ENCODE data around the gene ACVR1B. TPM values are rescaled to one million over a fixed set of nuclear protein-coding genes. Genes with fewer than 3 reads are reported as not detected.

ACVR1B gene
- total RNA-seq, 2 experiments from 2014 or later, result 7.5 to 8.6 TPM

DNA sequence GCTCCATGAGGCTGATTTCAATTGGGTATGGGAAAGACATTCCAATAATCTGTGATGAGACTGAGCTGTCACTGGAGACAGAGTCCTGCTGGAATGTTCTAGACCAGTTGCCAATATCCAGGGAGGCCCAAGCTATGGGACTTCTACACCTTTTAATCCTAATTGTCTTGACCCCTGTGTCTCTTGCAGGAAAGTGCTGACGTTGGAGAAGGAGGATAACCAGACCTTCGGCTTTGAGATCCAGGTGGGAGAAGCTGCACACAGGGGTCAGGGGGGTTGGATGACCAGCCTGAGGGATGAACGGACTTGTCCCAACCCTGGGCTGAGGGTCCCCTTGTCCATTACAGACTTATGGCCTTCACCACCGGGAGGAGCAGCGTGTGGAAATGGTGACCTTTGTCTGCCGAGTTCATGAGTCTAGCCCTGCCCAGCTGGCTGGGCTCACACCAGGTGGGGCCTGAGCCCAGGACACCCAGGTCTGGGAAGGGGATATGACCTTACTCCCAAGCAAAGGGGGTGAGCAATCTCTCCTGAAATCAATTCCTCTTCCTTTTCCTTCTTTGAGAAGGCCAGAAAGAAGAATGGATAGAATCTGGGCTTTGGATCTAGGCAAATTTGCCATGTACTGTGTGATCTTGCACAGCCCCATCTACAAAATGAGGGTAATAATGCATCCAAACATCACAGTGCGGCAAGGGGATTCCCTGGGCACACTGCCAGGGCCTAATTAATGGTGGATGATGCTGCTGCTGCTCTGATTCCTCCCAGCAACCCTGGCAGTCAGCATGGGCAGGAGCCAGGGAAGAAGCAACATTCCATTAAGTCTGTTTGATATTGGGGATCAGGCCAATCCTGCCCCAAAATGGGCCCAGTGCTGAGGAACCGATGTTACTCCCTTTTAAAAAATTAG lies 59.4 kb downstream of the ACVR1B start:
- Mint-ChIP-seq H3K36me3 (ENCODE audit: low read depth) (peaks cover 24% of the 10 kb centered on the region), H3K27ac (no peak overlapping the region), H3K4me1 (ENCODE audit: low read depth) (peaks cover 12% of the 10 kb centered on the region), H3K4me3 (no peak overlapping the region), H3K9me3 (no peaks in the 10 kb centered on the region), H3K27me3 (peaks cover 4% of the 10 kb centered on the region)
- intact Hi-C loops (cut with micrococcal nuclease), result no loop called here
- CTCF ChIA-PET, result interaction anchor here (1.0 to 16.6 kb wide), 3 partner anchors 11 to 30 kb away, joined by 3 to 332 read pairs (median 3); no protein-coding TSS in a partner anchor
- POLR2A ChIA-PET, result interaction anchor here (5.4 kb wide), 1 partner anchor 12 kb away, joined by 74 read pairs; no protein-coding TSS in a partner anchor
- TF ChIP-seq, protein P1, sequence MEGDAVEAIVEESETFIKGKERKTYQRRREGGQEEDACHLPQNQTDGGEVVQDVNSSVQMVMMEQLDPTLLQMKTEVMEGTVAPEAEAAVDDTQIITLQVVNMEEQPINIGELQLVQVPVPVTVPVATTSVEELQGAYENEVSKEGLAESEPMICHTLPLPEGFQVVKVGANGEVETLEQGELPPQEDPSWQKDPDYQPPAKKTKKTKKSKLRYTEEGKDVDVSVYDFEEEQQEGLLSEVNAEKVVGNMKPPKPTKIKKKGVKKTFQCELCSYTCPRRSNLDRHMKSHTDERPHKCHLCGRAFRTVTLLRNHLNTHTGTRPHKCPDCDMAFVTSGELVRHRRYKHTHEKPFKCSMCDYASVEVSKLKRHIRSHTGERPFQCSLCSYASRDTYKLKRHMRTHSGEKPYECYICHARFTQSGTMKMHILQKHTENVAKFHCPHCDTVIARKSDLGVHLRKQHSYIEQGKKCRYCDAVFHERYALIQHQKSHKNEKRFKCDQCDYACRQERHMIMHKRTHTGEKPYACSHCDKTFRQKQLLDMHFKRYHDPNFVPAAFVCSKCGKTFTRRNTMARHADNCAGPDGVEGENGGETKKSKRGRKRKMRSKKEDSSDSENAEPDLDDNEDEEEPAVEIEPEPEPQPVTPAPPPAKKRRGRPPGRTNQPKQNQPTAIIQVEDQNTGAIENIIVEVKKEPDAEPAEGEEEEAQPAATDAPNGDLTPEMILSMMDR (IDR thresholded peaks at IDR 0.05), result no peak
- no peak for ATAC-seq
- no peak for DNase-seq

GRCh38 chr12:52011602-52012214 lies 60.2 kb downstream of the ACVR1B start:
- ChIA-PET CTCF (interaction anchor here (0.7 to 16.6 kb wide), 2 partner anchors 10 to 18 kb away, joined by 3 to 332 read pairs; no protein-coding TSS in a partner anchor), POLR2A (no interaction called here)
- Mint-ChIP-seq H3K4me1 (ENCODE audit: low read depth) (peaks cover 8% of the 10 kb centered on the region), H3K4me3 (no peak overlapping the region), H3K27ac (no peak overlapping the region), H3K36me3 (ENCODE audit: low read depth) (peaks cover 24% of the 10 kb centered on the region), H3K9me3 (no peaks in the 10 kb centered on the region), H3K27me3 (no peaks in the 10 kb centered on the region)
- no peak for DNase-seq
- TF ChIP-seq, protein P1 (IDR thresholded peaks at IDR 0.05), result no peak
- ATAC-seq, result no peak
- intact Hi-C loops (cut with micrococcal nuclease), result no loop called here

DNA sequence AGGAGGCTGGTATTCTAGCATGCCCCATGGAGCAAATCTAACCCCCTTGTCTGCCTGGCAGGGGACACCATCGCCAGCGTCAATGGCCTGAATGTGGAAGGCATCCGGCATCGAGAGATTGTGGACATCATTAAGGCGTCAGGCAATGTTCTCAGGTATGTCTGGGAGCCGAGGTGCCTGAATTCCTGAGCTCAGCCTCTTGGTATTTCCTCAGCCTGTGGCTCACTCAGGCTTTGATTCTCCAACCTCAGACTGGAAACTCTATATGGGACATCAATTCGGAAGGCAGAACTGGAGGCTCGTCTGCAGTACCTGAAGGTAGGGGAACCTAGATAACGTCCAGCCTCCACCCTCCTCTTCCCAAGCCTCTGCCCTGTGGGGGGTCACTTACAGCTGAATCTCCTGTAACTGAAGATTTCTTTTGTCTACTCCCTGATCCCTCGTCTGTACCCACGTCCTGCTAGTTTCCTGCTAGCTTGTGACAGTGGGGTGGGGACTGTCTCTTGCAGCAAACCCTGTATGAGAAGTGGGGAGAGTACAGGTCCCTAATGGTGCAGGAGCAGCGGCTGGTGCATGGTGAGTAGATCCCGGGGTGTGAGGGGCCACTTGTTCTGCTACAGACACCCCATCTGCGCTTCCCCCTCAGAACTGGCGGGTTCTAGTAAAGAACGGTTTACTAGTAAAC lies 62.3 kb downstream of the ACVR1B start:
- ATAC-seq (no peak), DNase-seq (no peak)
- POLR2A ChIA-PET, result interaction anchor here (1.0 to 1.3 kb wide), 2 partner anchors 9 to 18 kb away, joined by 3 read pairs; no protein-coding TSS in a partner anchor
- Mint-ChIP-seq H3K4me1 (ENCODE audit: low read depth) (no peaks in the 10 kb centered on the region), H3K9me3 (no peaks in the 10 kb centered on the region), H3K27me3 (no peaks in the 10 kb centered on the region), H3K36me3 (ENCODE audit: low read depth) (peaks cover 24% of the 10 kb centered on the region), H3K4me3 (no peak overlapping the region), H3K27ac (no peak overlapping the region)
- TF ChIP-seq, protein P1 (IDR thresholded peaks at IDR 0.05), result no peak
- CTCF ChIA-PET, result interaction anchor here (1.0 to 16.6 kb wide), 2 partner anchors 8 to 10 kb away, joined by 4 to 332 read pairs; no protein-coding TSS in a partner anchor
- intact Hi-C loops (cut with micrococcal nuclease), result no loop called here

- no peak overlapping the region for H3K27ac Mint-ChIP-seq
- ATAC-seq, result no peak
- H3K9me3 Mint-ChIP-seq, result no peaks in the 10 kb centered on the region
- peaks cover 24% of the 10 kb centered on the region for H3K36me3 Mint-ChIP-seq (ENCODE audit: low read depth)
- no peaks in the 10 kb centered on the region for H3K4me1 Mint-ChIP-seq (ENCODE audit: low read depth)
- intact Hi-C loops (cut with micrococcal nuclease), result no loop called here
- POLR2A ChIA-PET, result interaction anchor here (0.6 to 1.3 kb wide), 2 partner anchors 8 to 36 kb away, joined by 3 to 5 read pairs; no protein-coding TSS in a partner anchor
- TF ChIP-seq, protein P1 (IDR thresholded peaks at IDR 0.05), result no peak
- no peaks in the 10 kb centered on the region for H3K27me3 Mint-ChIP-seq
- no peak overlapping the region for H3K4me3 Mint-ChIP-seq
- DNase-seq, result no peak
- CTCF ChIA-PET, result interaction anchor here (13.7 to 16.6 kb wide), 2 partner anchors 7 to 25 kb away, joined by 332 to 411 read pairs; no protein-coding TSS in a partner anchor
Measured at GRCh38 chr12:52014567-52015530, 63.4 kb downstream of the ACVR1B start.

Measured in activated CD8-positive, alpha-beta T cell treated with anti-CD3 and anti-CD28 coated beads for 36 hours (primary cell).